ENCODE results near the gene SLC44A1. TPM values are rescaled to one million over a fixed set of nuclear protein-coding genes. Genes with fewer than 3 reads are reported as not detected.
A peak's percentile ranks its signal among the peaks of the same experiment; 100 is the strongest.

Gene SLC44A1
- total and polyA plus RNA-seq, 8 donors: 58.0 to 79.8 (median 73.9) TPM

DNA sequence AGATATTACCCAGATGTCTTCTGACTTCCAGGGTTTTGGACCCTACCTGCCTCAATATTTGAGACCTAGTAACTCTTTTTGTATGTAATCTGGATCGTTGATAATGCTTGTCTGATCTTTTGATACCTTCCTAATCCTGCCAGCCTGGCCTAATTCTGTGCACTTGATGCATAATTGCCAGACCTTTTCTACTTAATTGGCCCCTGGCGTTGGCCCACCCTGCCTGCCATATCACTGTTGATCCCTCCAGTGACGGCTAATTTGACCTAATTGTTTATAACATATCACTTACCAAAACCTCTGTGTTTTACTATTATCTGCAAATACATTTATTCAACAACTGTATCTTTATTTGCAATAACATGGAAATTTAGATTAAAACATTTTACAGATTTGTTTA is 49.0 kb downstream of the SLC44A1 start:
- no peak for ATAC-seq

GRCh38 chr9:105295201-105295550 is 50.7 kb downstream of the SLC44A1 start:
- no peaks in the 10 kb centered on the region for H3K27me3 ChIP-seq
- no peak overlapping the region for H3K27ac ChIP-seq
- peaks cover 0 to 10% of the 10 kb centered on the region in 2 donors for H3K36me3 ChIP-seq
- no peaks in the 10 kb centered on the region for H3K9me3 ChIP-seq
- ATAC-seq (no peak), DNase-seq (no peak)
- TF ChIP-seq CTCF (IDR thresholded peaks at IDR 0.05): no peak
- intact Hi-C loops (cut with DNase I): no loop called here
- H3K4me1 ChIP-seq: peaks cover 4 to 46% of the 10 kb centered on the region in 2 donors
- no peak overlapping the region for H3K4me3 ChIP-seq

More for the DNA sequence above, 49.0 kb downstream of the SLC44A1 start:
- Histone ChIP-seq H3K4me1 (peaks cover 4 to 34% of the 10 kb centered on the region in 2 donors), H3K27ac (no peak overlapping the region), H3K9me3 (no peaks in the 10 kb centered on the region), H3K27me3 (no peaks in the 10 kb centered on the region), H3K4me3 (no peak overlapping the region), H3K36me3 (no peaks in the 10 kb centered on the region)
- intact Hi-C loops (cut with DNase I): no loop called here
- TF ChIP-seq CTCF (IDR thresholded peaks at IDR 0.05): no peak
- DNase-seq: no peak

- DNase-seq (no peak), ATAC-seq (no peak)
- Histone ChIP-seq H3K4me3 (no peak overlapping the region), H3K9me3 (no peaks in the 10 kb centered on the region), H3K27ac (peak overlapping the region; percentile 4 to 71), H3K4me1 (peaks cover 4 to 38% of the 10 kb centered on the region in 2 donors), H3K36me3 (peaks cover 0 to 10% of the 10 kb centered on the region in 2 donors), H3K27me3 (no peaks in the 10 kb centered on the region)
- intact Hi-C loops (cut with DNase I): no loop called here
- TF ChIP-seq CTCF (IDR thresholded peaks at IDR 0.05): no peak
Measured at GRCh38 chr9:105295986-105296385, 51.5 kb downstream of the SLC44A1 start.

- Histone ChIP-seq H3K27ac (peak overlapping the region; percentile 4 to 71), H3K36me3 (peaks cover 0 to 10% of the 10 kb centered on the region in 2 donors), H3K27me3 (no peaks in the 10 kb centered on the region), H3K4me3 (no peak overlapping the region), H3K9me3 (no peaks in the 10 kb centered on the region), H3K4me1 (peaks cover 4 to 33% of the 10 kb centered on the region in 2 donors)
- no peak for TF ChIP-seq CTCF (IDR thresholded peaks at IDR 0.05)
- DNase-seq: no peak
- no peak for ATAC-seq
- intact Hi-C loops (cut with DNase I): no loop called here
Measured at GRCh38 chr9:105296445-105296844, 52.0 kb downstream of the SLC44A1 start.

DNA sequence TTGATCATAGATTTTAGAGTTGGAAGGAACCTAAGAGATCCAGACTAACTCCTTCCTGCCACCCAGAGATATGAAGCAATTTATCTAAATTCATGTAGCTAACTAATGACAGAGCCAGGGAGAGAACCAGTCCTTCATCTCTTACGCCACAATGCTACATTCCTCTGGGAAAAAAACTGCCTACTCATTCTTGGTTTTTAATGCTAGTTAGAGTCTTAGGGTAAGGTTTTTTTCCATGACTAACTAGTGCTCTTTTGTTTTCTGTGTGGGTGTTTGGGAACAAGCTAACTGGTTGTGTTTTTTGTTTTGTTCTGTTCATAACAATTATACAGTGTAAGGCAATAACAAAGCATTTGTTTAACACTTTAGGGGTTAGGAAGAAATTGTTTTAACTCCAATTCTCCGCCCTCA is 52.4 kb downstream of the SLC44A1 start:
- DNase-seq (peak in 1 of 4 donors; percentile 6), ATAC-seq (peak; percentile 78)
- no peak overlapping the region for H3K4me3 ChIP-seq
- intact Hi-C loops (cut with DNase I): no loop called here
- no peak for TF ChIP-seq CTCF (IDR thresholded peaks at IDR 0.05)
- no peaks in the 10 kb centered on the region for H3K27me3 ChIP-seq
- peak overlapping the region; percentile 4 to 71 for H3K27ac ChIP-seq
- no peaks in the 10 kb centered on the region for H3K9me3 ChIP-seq
- H3K4me1 ChIP-seq: peaks cover 1 to 29% of the 10 kb centered on the region in 2 donors
- peaks cover 0 to 10% of the 10 kb centered on the region in 2 donors for H3K36me3 ChIP-seq

All from left lung (tissue), 10 donors.